HG03460 (cell line): ENCODE data around the gene TYROBP.
"Not testable (repeated sequence)": the region's sequence is repeated elsewhere in the genome, so short reads cannot be mapped to it uniquely, and the experiment has no call there.

Experiments
- ATAC-seq: cut with Tn5 transposase; IDR thresholded peaks from one replicate; pipeline ENCODE4 v1.9.1; 2021; ENCODE audit not compliant: unreplicated experiment

TYROBP gene

GRCh38 chr19:35908010-35908441, at the start of gene TYROBP:
Gene TYROBP (minus strand): TSS chr19:35908295. CDS start chr19:35908228, 67 bp downstream.
- ATAC-seq, result no peak

GRCh38 chr19:35957411-35957810, 49.3 kb upstream of the TYROBP start:
- not testable (repeated sequence) for ATAC-seq

- ATAC-seq, result no peak
Observed at GRCh38 chr19:35955881-35956634, 48.0 kb upstream of the TYROBP start.

- no peak for ATAC-seq
Observed at GRCh38 chr19:35949131-35949530, 41.0 kb upstream of the TYROBP start.

- ATAC-seq, result no peak
Observed at GRCh38 chr19:35946203-35946602, 38.1 kb upstream of the TYROBP start.

GRCh38 chr19:35945121-35945790, 37.2 kb upstream of the TYROBP start:
- ATAC-seq, result no peak

- ATAC-seq, result no peak
Observed at GRCh38 chr19:35944556-35944955, 36.5 kb upstream of the TYROBP start.

GRCh38 chr19:35943321-35944301, 35.5 kb upstream of the TYROBP start:
- ATAC-seq, result no peak

- ATAC-seq, result no peak
Observed at GRCh38 chr19:35942235-35942634, 34.1 kb upstream of the TYROBP start.

- ATAC-seq, result no peak
Observed at GRCh38 chr19:35940839-35941238, 32.7 kb upstream of the TYROBP start.

GRCh38 chr19:35940078-35940775, 32.1 kb upstream of the TYROBP start:
- ATAC-seq, result no peak

GRCh38 chr19:35939307-35940077, 31.4 kb upstream of the TYROBP start:
- no peak for ATAC-seq

GRCh38 chr19:35938282-35939224, 30.5 kb upstream of the TYROBP start:
- no peak for ATAC-seq

- no peak for ATAC-seq
Observed at GRCh38 chr19:35937345-35938281, 29.5 kb upstream of the TYROBP start.

- ATAC-seq, result no peak
Observed at GRCh38 chr19:35936738-35937268, 28.7 kb upstream of the TYROBP start.

- ATAC-seq, result no peak
Observed at GRCh38 chr19:35935911-35936737, 28.0 kb upstream of the TYROBP start, which contains the start of gene LRFN3. Gene LRFN3 (plus strand): TSS chr19:35936374. CDS start chr19:35939426, 3,052 bp downstream.
